RCC 7860 (cell line): ENCODE data around the gene FRMPD2.
"Not testable (repeated sequence)": the region's sequence is repeated elsewhere in the genome, so short reads cannot be mapped to it uniquely, and the experiment has no call there.

Experiments
- DNase-seq: peaks from one replicate; pipeline ENCODE4 v3.0.0-alpha.2; 2015; ENCODE audit warnings: low spot score
- FAIRE-seq: peaks from 2 replicates; lab custom pipeline; 2012; peaks lifted over from hg19 to GRCh38; lab: Jason Lieb, UNC

The FRMPD2 gene

GRCh38 chr10:48235501-48235900 is 39.0 kb downstream of the FRMPD2 start:
- FAIRE-seq (no peak), DNase-seq (no peak)

- DNase-seq, result no peak
- FAIRE-seq, result no peak
Measured at GRCh38 chr10:48234787-48235186, 39.7 kb downstream of the FRMPD2 start.

- no peak for FAIRE-seq
- DNase-seq, result no peak
Measured at GRCh38 chr10:48234295-48234694, 40.2 kb downstream of the FRMPD2 start.

- DNase-seq, result no peak
- FAIRE-seq, result no peak
Measured at GRCh38 chr10:48233559-48234005, 40.9 kb downstream of the FRMPD2 start.

GRCh38 chr10:48232717-48233447 is 41.6 kb downstream of the FRMPD2 start:
- FAIRE-seq, result no peak
- DNase-seq, result no peak

- peak; percentile 53 for FAIRE-seq
- peak; percentile 51 for DNase-seq
Measured at GRCh38 chr10:48231699-48232315, 42.7 kb downstream of the FRMPD2 start.

- DNase-seq (peak; percentile 57), FAIRE-seq (peak; percentile 82)
Measured at GRCh38 chr10:48231178-48231577, 43.3 kb downstream of the FRMPD2 start.

GRCh38 chr10:48227213-48227612 is 47.3 kb downstream of the FRMPD2 start:
- FAIRE-seq (no peak), DNase-seq (no peak)

- peak; percentile 39 for DNase-seq
- FAIRE-seq, result no peak
Measured at GRCh38 chr10:48224979-48225560, 49.4 kb downstream of the FRMPD2 start.

- no peak for DNase-seq
- no peak for FAIRE-seq
Measured at GRCh38 chr10:48224296-48224695, 50.2 kb downstream of the FRMPD2 start.

GRCh38 chr10:48221814-48222213 is 52.7 kb downstream of the FRMPD2 start:
- DNase-seq, result no peak
- no peak for FAIRE-seq

GRCh38 chr10:48221031-48221430 is 53.5 kb downstream of the FRMPD2 start:
- DNase-seq, FAIRE-seq: not testable (repeated sequence)

GRCh38 chr10:48219194-48219593 is 55.3 kb downstream of the FRMPD2 start:
- DNase-seq, result no peak
- no peak for FAIRE-seq

GRCh38 chr10:48216744-48217143 is 57.8 kb downstream of the FRMPD2 start:
- no peak for FAIRE-seq
- no peak for DNase-seq

- DNase-seq, result no peak
- FAIRE-seq, result no peak
Measured at GRCh38 chr10:48216204-48216505, 58.3 kb downstream of the FRMPD2 start.

- DNase-seq, result peak; percentile 27
- no peak for FAIRE-seq
Measured at GRCh38 chr10:48215486-48216203, 58.9 kb downstream of the FRMPD2 start.

GRCh38 chr10:48214716-48215485 is 59.6 kb downstream of the FRMPD2 start:
- FAIRE-seq, result no peak
- DNase-seq, result no peak

GRCh38 chr10:48213047-48213446 is 61.4 kb downstream of the FRMPD2 start:
- FAIRE-seq, result no peak
- no peak for DNase-seq

GRCh38 chr10:48211777-48212176 is 62.7 kb downstream of the FRMPD2 start:
- no peak for DNase-seq
- FAIRE-seq, result no peak

GRCh38 chr10:48210966-48211365 is 63.5 kb downstream of the FRMPD2 start:
- no peak for FAIRE-seq
- DNase-seq, result no peak

- FAIRE-seq (no peak), DNase-seq (no peak)
Measured at GRCh38 chr10:48210391-48210790, 64.1 kb downstream of the FRMPD2 start.
